HG03469 (cell line): ENCODE measurements around the gene ADAM12.

Experiments
- ATAC-seq: cut with Tn5 transposase; IDR thresholded peaks from one replicate; pipeline ENCODE4 v1.9.1; 2021; ENCODE audit warnings: mild to moderate bottlenecking, moderate library complexity, moderate number of reproducible peaks; ENCODE audit not compliant: unreplicated experiment

Gene ADAM12

GRCh38 chr10:126321440-126321839 is 66.8 kb downstream of the ADAM12 start:
- no peak for ATAC-seq

- no peak for ATAC-seq
Measured at GRCh38 chr10:126317751-126318150, 70.5 kb downstream of the ADAM12 start.

GRCh38 chr10:126315494-126316177 is 72.6 kb downstream of the ADAM12 start:
- no peak for ATAC-seq

- no peak for ATAC-seq
Measured at GRCh38 chr10:126314863-126315493, 73.3 kb downstream of the ADAM12 start.

- no peak for ATAC-seq
Measured at GRCh38 chr10:126312167-126312566, 76.1 kb downstream of the ADAM12 start.

- ATAC-seq: no peak
Measured at GRCh38 chr10:126309228-126309883, 78.9 kb downstream of the ADAM12 start.

GRCh38 chr10:126302826-126303665 is 85.2 kb downstream of the ADAM12 start:
- ATAC-seq: no peak

GRCh38 chr10:126302476-126302756 is 85.9 kb downstream of the ADAM12 start:
- no peak for ATAC-seq

- no peak for ATAC-seq
Measured at GRCh38 chr10:126301701-126302475, 86.4 kb downstream of the ADAM12 start.

- no peak for ATAC-seq
Measured at GRCh38 chr10:126294451-126294850, 93.8 kb downstream of the ADAM12 start.

- no peak for ATAC-seq
Measured at GRCh38 chr10:126290232-126290631, 98.0 kb downstream of the ADAM12 start.

GRCh38 chr10:126288547-126289493 is 99.5 kb downstream of the ADAM12 start:
- no peak for ATAC-seq

- ATAC-seq: no peak
Measured at GRCh38 chr10:126286256-126286780, 102.0 kb downstream of the ADAM12 start.

- no peak for ATAC-seq
Measured at GRCh38 chr10:126283307-126283706, 105.0 kb downstream of the ADAM12 start.

GRCh38 chr10:126278851-126279250 is 109.4 kb downstream of the ADAM12 start:
- no peak for ATAC-seq

- ATAC-seq: no peak
Measured at GRCh38 chr10:126277181-126277580, 111.1 kb downstream of the ADAM12 start.

- no peak for ATAC-seq
Measured at GRCh38 chr10:126272526-126272925, 115.8 kb downstream of the ADAM12 start.

- ATAC-seq: no peak
Measured at GRCh38 chr10:126270111-126270510, 118.2 kb downstream of the ADAM12 start.
